Measurements from ENCODE around the gene TNFAIP8L1.

The TNFAIP8L1 gene

GRCh38 chr19:4684312-4685095 is 45.2 kb downstream of the TNFAIP8L1 start:
- H3K27ac ChIP-seq = no peak overlapping the region
- H3K9ac ChIP-seq = no peak overlapping the region
- TF ChIP-seq, protein P1, sequence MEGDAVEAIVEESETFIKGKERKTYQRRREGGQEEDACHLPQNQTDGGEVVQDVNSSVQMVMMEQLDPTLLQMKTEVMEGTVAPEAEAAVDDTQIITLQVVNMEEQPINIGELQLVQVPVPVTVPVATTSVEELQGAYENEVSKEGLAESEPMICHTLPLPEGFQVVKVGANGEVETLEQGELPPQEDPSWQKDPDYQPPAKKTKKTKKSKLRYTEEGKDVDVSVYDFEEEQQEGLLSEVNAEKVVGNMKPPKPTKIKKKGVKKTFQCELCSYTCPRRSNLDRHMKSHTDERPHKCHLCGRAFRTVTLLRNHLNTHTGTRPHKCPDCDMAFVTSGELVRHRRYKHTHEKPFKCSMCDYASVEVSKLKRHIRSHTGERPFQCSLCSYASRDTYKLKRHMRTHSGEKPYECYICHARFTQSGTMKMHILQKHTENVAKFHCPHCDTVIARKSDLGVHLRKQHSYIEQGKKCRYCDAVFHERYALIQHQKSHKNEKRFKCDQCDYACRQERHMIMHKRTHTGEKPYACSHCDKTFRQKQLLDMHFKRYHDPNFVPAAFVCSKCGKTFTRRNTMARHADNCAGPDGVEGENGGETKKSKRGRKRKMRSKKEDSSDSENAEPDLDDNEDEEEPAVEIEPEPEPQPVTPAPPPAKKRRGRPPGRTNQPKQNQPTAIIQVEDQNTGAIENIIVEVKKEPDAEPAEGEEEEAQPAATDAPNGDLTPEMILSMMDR (IDR thresholded peaks at IDR 0.05) = no peak
- H2AFZ ChIP-seq = no peak overlapping the region
- H3K27me3 ChIP-seq (ENCODE audit: control insufficient read depth, insufficient read depth, low read length) = no peaks in the 10 kb centered on the region
- H3K4me1 ChIP-seq = no peaks in the 10 kb centered on the region
- H3K9me3 ChIP-seq (ENCODE audit: control insufficient read depth, low read length) = no peaks in the 10 kb centered on the region
- no peaks in the 10 kb centered on the region for H3K36me3 ChIP-seq (ENCODE audit: control insufficient read depth, insufficient read depth, low read length)
- H3K4me2 ChIP-seq (ENCODE audit: low read length) = no peak overlapping the region
- H3K4me3 ChIP-seq (ENCODE audit: low read depth, low read length) = no peak overlapping the region
- H3K79me2 ChIP-seq = no peaks in the 10 kb centered on the region

- no peak overlapping the region for H3K27ac ChIP-seq
- no peaks in the 10 kb centered on the region for H3K79me2 ChIP-seq
- H3K4me3 ChIP-seq (ENCODE audit: low read depth, low read length) = no peak overlapping the region
- H3K9ac ChIP-seq = no peak overlapping the region
- no peak overlapping the region for H2AFZ ChIP-seq
- no peaks in the 10 kb centered on the region for H3K4me1 ChIP-seq
- H3K27me3 ChIP-seq (ENCODE audit: control insufficient read depth, insufficient read depth, low read length) = no peaks in the 10 kb centered on the region
- H3K4me2 ChIP-seq (ENCODE audit: low read length) = no peak overlapping the region
- no peaks in the 10 kb centered on the region for H3K36me3 ChIP-seq (ENCODE audit: control insufficient read depth, insufficient read depth, low read length)
- TF ChIP-seq, protein P1 (IDR thresholded peaks at IDR 0.05) = no peak
- H3K9me3 ChIP-seq (ENCODE audit: control insufficient read depth, low read length) = no peaks in the 10 kb centered on the region
Observed at GRCh38 chr19:4686700-4687099, 47.4 kb downstream of the TNFAIP8L1 start.

DNA sequence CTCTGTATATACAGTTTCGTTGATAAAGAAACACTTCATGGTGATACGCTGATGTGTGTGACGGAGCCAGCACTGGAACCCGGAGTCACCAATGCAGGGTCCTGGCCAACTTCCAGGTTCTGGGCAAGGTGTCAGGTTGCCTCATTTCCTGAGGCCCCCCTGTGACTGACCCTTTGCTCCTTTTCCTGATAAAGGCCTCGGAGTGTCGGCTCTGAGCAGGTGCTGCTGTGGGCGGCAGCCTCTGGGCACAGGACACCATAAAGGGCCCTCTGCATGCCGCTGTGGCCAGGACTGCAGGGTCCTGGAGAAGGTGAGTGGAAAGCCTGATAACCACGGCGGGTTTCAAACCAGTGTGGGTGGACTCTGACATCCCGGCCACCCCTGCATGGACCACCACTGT is 48.1 kb downstream of the TNFAIP8L1 start:
- H3K79me2 ChIP-seq = no peaks in the 10 kb centered on the region
- no peaks in the 10 kb centered on the region for H3K27me3 ChIP-seq (ENCODE audit: control insufficient read depth, insufficient read depth, low read length)
- H3K4me2 ChIP-seq (ENCODE audit: low read length) = no peak overlapping the region
- no peaks in the 10 kb centered on the region for H3K36me3 ChIP-seq (ENCODE audit: control insufficient read depth, insufficient read depth, low read length)
- TF ChIP-seq, protein P1 (IDR thresholded peaks at IDR 0.05) = no peak
- H3K27ac ChIP-seq = no peak overlapping the region
- H3K9ac ChIP-seq = no peak overlapping the region
- no peaks in the 10 kb centered on the region for H3K9me3 ChIP-seq (ENCODE audit: control insufficient read depth, low read length)
- H2AFZ ChIP-seq = no peak overlapping the region
- H3K4me1 ChIP-seq = no peaks in the 10 kb centered on the region
- no peak overlapping the region for H3K4me3 ChIP-seq (ENCODE audit: low read depth, low read length)

DNA sequence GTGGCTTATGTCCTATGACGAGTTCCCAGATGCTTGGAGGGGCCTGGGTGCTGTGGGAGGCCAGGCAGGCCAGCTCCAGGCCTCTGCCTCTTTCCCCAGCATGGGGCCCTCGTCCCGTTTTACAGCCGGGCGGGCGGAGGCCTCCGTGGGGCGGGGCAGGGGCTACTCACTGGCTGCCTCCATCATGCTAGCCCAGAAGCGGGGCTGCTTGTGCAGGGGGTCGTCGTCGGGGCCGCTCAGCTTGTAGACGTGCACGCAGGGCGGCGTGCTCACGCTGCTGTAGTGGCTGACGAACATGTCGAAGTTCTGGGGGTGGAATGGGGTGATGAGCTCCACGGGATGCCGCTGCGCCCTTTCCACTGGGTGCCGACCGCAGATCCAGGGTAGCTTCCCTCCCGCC is 49.3 kb downstream of the TNFAIP8L1 start:
- Histone ChIP-seq H3K9me3 (ENCODE audit: control insufficient read depth, low read length) (no peaks in the 10 kb centered on the region), H3K4me3 (ENCODE audit: low read depth, low read length) (no peak overlapping the region), H3K36me3 (ENCODE audit: control insufficient read depth, insufficient read depth, low read length) (no peaks in the 10 kb centered on the region), H2AFZ (no peak overlapping the region), H3K27me3 (ENCODE audit: control insufficient read depth, insufficient read depth, low read length) (no peaks in the 10 kb centered on the region), H3K4me2 (ENCODE audit: low read length) (no peak overlapping the region), H3K4me1 (no peaks in the 10 kb centered on the region), H3K79me2 (no peaks in the 10 kb centered on the region), H3K27ac (no peak overlapping the region), H3K9ac (no peak overlapping the region)
- TF ChIP-seq, protein P1 (IDR thresholded peaks at IDR 0.05) = no peak

- no peak overlapping the region for H3K4me2 ChIP-seq (ENCODE audit: low read length)
- no peak overlapping the region for H2AFZ ChIP-seq
- TF ChIP-seq, protein P1 (IDR thresholded peaks at IDR 0.05) = no peak
- H3K9me3 ChIP-seq (ENCODE audit: control insufficient read depth, low read length) = no peaks in the 10 kb centered on the region
- peaks cover 2% of the 10 kb centered on the region for H3K79me2 ChIP-seq
- no peaks in the 10 kb centered on the region for H3K27me3 ChIP-seq (ENCODE audit: control insufficient read depth, insufficient read depth, low read length)
- no peaks in the 10 kb centered on the region for H3K4me1 ChIP-seq
- no peaks in the 10 kb centered on the region for H3K36me3 ChIP-seq (ENCODE audit: control insufficient read depth, insufficient read depth, low read length)
- H3K27ac ChIP-seq = no peak overlapping the region
- H3K9ac ChIP-seq = no peak overlapping the region
- H3K4me3 ChIP-seq (ENCODE audit: low read depth, low read length) = no peak overlapping the region
Observed at GRCh38 chr19:4689403-4689802, 50.1 kb downstream of the TNFAIP8L1 start.
